Activated CD4-positive, alpha-beta memory T cell treated with anti-CD3 and anti-CD28 coated beads, Interleukin-2, amount 10 ng/mL, durations not matched to agents 7 days and 5 days (primary cell): ENCODE data around the gene TMEM238L. TPM values are rescaled to one million over a fixed set of nuclear protein-coding genes. Genes with fewer than 3 reads are reported as not detected.
A peak's percentile ranks its signal among the peaks of the same experiment; 100 is the strongest.

Experiments used
- CTCF ChIA-PET: fragments of 350-600 bp; sonication (Branson Sonifier 250); formaldehyde crosslinking; loops from one replicate; lab custom pipeline; 2021; ENCODE audit warnings: antibody characterized with exemption, inconsistent platforms; lab: Charles Lee
- POLR2A ChIA-PET: fragments of 350-600 bp; sonication (Branson Sonifier 250); formaldehyde crosslinking; loops from one replicate; lab custom pipeline; 2021; ENCODE audit warnings: antibody characterized with exemption; lab: Charles Lee
- DNase-seq: peaks from one replicate; pipeline ENCODE4 v3.0.0-alpha.2; 2020
- H3K27ac Mint-ChIP-seq: one replicate; pipeline ENCODE4 v1.8.0; 2021; ENCODE audit warnings: mild to moderate bottlenecking, mixed read lengths
- H3K27me3 Mint-ChIP-seq: one replicate; pipeline ENCODE4 v1.8.0; 2021; ENCODE audit warnings: mixed read lengths
- H3K36me3 Mint-ChIP-seq: one replicate; pipeline ENCODE4 v1.8.0; 2021; ENCODE audit warnings: low read depth, mixed read lengths
- H3K4me1 Mint-ChIP-seq: one replicate; pipeline ENCODE4 v1.8.0; 2021; ENCODE audit warnings: mixed read lengths
- H3K4me3 Mint-ChIP-seq: one replicate; pipeline ENCODE4 v1.8.0; 2021; ENCODE audit warnings: mild to moderate bottlenecking, mixed read lengths
- H3K9me3 Mint-ChIP-seq: one replicate; pipeline ENCODE4 v1.8.0; 2021; ENCODE audit warnings: mixed read lengths
- total RNA-seq, 2 experiments: library from RNA; stranded (reverse); gene quantifications; one replicate each; pipeline ENCODE4 v1.2.3, GENCODE V29; 2021

The TMEM238L gene
- total RNA-seq, 2 experiments from 2014 or later: not detected

- H3K4me3 Mint-ChIP-seq: no peak overlapping the region
- no peaks in the 10 kb centered on the region for H3K36me3 Mint-ChIP-seq
- H3K4me1 Mint-ChIP-seq: no peaks in the 10 kb centered on the region
- DNase-seq: no peak
- H3K27me3 Mint-ChIP-seq: peaks cover 9% of the 10 kb centered on the region
- ChIA-PET POLR2A (no interaction called here), CTCF (no interaction called here)
- no peak overlapping the region for H3K27ac Mint-ChIP-seq
- peaks cover 4% of the 10 kb centered on the region for H3K9me3 Mint-ChIP-seq
Observed at GRCh38 chr17:10777131-10777807, 26.6 kb downstream of the TMEM238L start.

GRCh38 chr17:10776381-10776780, 27.5 kb downstream of the TMEM238L start:
- peaks cover 9% of the 10 kb centered on the region for H3K9me3 Mint-ChIP-seq
- H3K4me1 Mint-ChIP-seq: no peaks in the 10 kb centered on the region
- peaks cover 8% of the 10 kb centered on the region for H3K27me3 Mint-ChIP-seq
- ChIA-PET CTCF (interaction anchor here (1.4 kb wide), 1 partner anchor 130 kb away, joined by 3 read pairs; no protein-coding TSS in a partner anchor), POLR2A (no interaction called here)
- no peaks in the 10 kb centered on the region for H3K36me3 Mint-ChIP-seq
- H3K4me3 Mint-ChIP-seq: no peak overlapping the region
- no peak overlapping the region for H3K27ac Mint-ChIP-seq
- no peak for DNase-seq

- no peak for DNase-seq
- H3K4me3 Mint-ChIP-seq: no peak overlapping the region
- H3K36me3 Mint-ChIP-seq: no peaks in the 10 kb centered on the region
- H3K9me3 Mint-ChIP-seq: peaks cover 11% of the 10 kb centered on the region
- H3K27me3 Mint-ChIP-seq: peaks cover 8% of the 10 kb centered on the region
- ChIA-PET POLR2A (no interaction called here), CTCF (interaction anchor here (1.4 kb wide), 1 partner anchor 129 kb away, joined by 3 read pairs; no protein-coding TSS in a partner anchor)
- H3K27ac Mint-ChIP-seq: no peak overlapping the region
- no peaks in the 10 kb centered on the region for H3K4me1 Mint-ChIP-seq
Observed at GRCh38 chr17:10775740-10776356, 28.1 kb downstream of the TMEM238L start.

- Mint-ChIP-seq H3K4me3 (no peak overlapping the region), H3K27ac (no peak overlapping the region), H3K4me1 (no peaks in the 10 kb centered on the region), H3K27me3 (peaks cover 6% of the 10 kb centered on the region), H3K36me3 (no peaks in the 10 kb centered on the region), H3K9me3 (peaks cover 11% of the 10 kb centered on the region)
- POLR2A ChIA-PET: no interaction called here
- DNase-seq: no peak
- CTCF ChIA-PET: interaction anchor here (1.4 kb wide), 1 partner anchor 128 kb away, joined by 3 read pairs; no protein-coding TSS in a partner anchor
Observed at GRCh38 chr17:10775058-10775457, 28.8 kb downstream of the TMEM238L start.

GRCh38 chr17:10773391-10773790, 30.5 kb downstream of the TMEM238L start:
- no peak for DNase-seq
- ChIA-PET POLR2A (interaction anchor here (0.6 kb wide), 1 partner anchor 1658 kb away, joined by 4 read pairs; no protein-coding TSS in a partner anchor), CTCF (interaction anchor here (0.6 to 1.7 kb wide), 4 partner anchors 9 to 71 kb away, joined by 3 to 5 read pairs (median 4); no protein-coding TSS in a partner anchor)
- no peaks in the 10 kb centered on the region for H3K4me1 Mint-ChIP-seq
- no peak overlapping the region for H3K27ac Mint-ChIP-seq
- H3K36me3 Mint-ChIP-seq: no peaks in the 10 kb centered on the region
- H3K27me3 Mint-ChIP-seq: peaks cover 3% of the 10 kb centered on the region
- peaks cover 11% of the 10 kb centered on the region for H3K9me3 Mint-ChIP-seq
- no peak overlapping the region for H3K4me3 Mint-ChIP-seq

- peaks cover 11% of the 10 kb centered on the region for H3K9me3 Mint-ChIP-seq
- no peak overlapping the region for H3K27ac Mint-ChIP-seq
- H3K36me3 Mint-ChIP-seq: no peaks in the 10 kb centered on the region
- POLR2A ChIA-PET: interaction anchor here (0.6 kb wide), 1 partner anchor 1659 kb away, joined by 4 read pairs; no protein-coding TSS in a partner anchor
- H3K4me3 Mint-ChIP-seq: no peak overlapping the region
- no peaks in the 10 kb centered on the region for H3K4me1 Mint-ChIP-seq
- peaks cover 3% of the 10 kb centered on the region for H3K27me3 Mint-ChIP-seq
- peak; percentile 42 for DNase-seq
- CTCF ChIA-PET: interaction anchor here (0.6 to 1.7 kb wide), 5 partner anchors 18 to 372 kb away, joined by 3 to 5 read pairs (median 3); no protein-coding TSS in a partner anchor
Observed at GRCh38 chr17:10772425-10773380, 31.2 kb downstream of the TMEM238L start.

DNA sequence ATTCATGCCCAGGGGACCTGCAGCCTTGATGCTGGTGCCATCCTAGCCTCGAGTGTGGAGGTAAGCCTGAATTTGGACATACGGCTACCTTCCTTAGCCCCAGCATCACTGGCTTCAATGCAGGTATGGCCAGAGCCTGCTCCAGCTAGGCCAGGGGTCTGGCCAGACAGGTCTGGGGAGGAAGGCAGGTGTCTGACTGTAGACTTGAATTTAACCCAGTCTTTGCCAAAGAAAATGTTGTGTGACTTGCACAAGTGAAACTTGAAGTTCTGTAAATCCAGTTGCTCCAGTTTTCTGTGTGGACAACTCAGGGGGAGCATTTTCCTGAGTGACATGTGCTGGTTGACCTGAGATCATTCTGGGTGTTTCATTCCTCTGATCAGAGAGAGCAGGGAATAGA, 32.8 kb downstream of the TMEM238L start:
- H3K9me3 Mint-ChIP-seq: peaks cover 11% of the 10 kb centered on the region
- H3K4me1 Mint-ChIP-seq: no peaks in the 10 kb centered on the region
- H3K27me3 Mint-ChIP-seq: peaks cover 3% of the 10 kb centered on the region
- no peak overlapping the region for H3K27ac Mint-ChIP-seq
- DNase-seq: no peak
- H3K4me3 Mint-ChIP-seq: no peak overlapping the region
- CTCF ChIA-PET: no interaction called here
- POLR2A ChIA-PET: no interaction called here
- no peaks in the 10 kb centered on the region for H3K36me3 Mint-ChIP-seq

GRCh38 chr17:10769840-10770239, 34.1 kb downstream of the TMEM238L start:
- H3K36me3 Mint-ChIP-seq: no peaks in the 10 kb centered on the region
- ChIA-PET POLR2A (no interaction called here), CTCF (no interaction called here)
- no peaks in the 10 kb centered on the region for H3K4me1 Mint-ChIP-seq
- DNase-seq: no peak
- H3K4me3 Mint-ChIP-seq: no peak overlapping the region
- H3K9me3 Mint-ChIP-seq: peaks cover 11% of the 10 kb centered on the region
- H3K27ac Mint-ChIP-seq: no peak overlapping the region
- H3K27me3 Mint-ChIP-seq: no peaks in the 10 kb centered on the region

DNA sequence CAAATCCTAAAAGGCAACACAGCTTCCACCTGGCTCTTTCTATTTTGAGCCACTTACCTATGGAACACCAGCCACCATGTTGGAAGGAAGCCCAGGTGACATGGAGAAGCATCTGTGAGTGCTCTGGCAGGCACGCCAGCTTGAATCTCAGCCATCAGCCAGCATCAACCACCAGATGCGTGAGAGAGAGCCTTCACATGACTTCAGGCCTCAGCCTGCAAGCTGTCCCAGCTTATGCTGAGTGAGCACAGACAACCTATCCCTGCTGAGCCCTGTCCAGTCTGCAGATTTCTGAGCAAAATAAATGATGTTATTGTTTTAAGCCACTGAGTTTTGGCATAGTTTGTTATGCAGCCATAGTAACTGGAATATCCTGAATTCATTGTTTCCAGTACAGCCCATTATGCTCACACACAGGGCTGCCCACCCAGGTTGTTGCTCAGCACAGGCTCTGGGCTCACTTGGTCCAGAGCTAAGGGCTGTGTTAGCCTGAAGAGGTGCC, 35.1 kb downstream of the TMEM238L start:
- no peak for DNase-seq
- H3K36me3 Mint-ChIP-seq: no peaks in the 10 kb centered on the region
- POLR2A ChIA-PET: no interaction called here
- H3K27ac Mint-ChIP-seq: no peak overlapping the region
- CTCF ChIA-PET: no interaction called here
- peaks cover 11% of the 10 kb centered on the region for H3K9me3 Mint-ChIP-seq
- H3K4me3 Mint-ChIP-seq: no peak overlapping the region
- no peaks in the 10 kb centered on the region for H3K4me1 Mint-ChIP-seq
- no peaks in the 10 kb centered on the region for H3K27me3 Mint-ChIP-seq

- CTCF ChIA-PET: no interaction called here
- POLR2A ChIA-PET: no interaction called here
Observed at GRCh38 chr17:10767232-10767631, 36.7 kb downstream of the TMEM238L start.

GRCh38 chr17:10762037-10762436, 41.9 kb downstream of the TMEM238L start:
- CTCF ChIA-PET: no interaction called here
- no peaks in the 10 kb centered on the region for H3K36me3 Mint-ChIP-seq

More at GRCh38 chr17:10767232-10767631, 36.7 kb downstream of the TMEM238L start:
- no peak overlapping the region for H3K27ac Mint-ChIP-seq
- no peak for DNase-seq
- no peaks in the 10 kb centered on the region for H3K27me3 Mint-ChIP-seq
- H3K4me3 Mint-ChIP-seq: no peak overlapping the region
- no peaks in the 10 kb centered on the region for H3K36me3 Mint-ChIP-seq
- no peaks in the 10 kb centered on the region for H3K4me1 Mint-ChIP-seq
- peaks cover 7% of the 10 kb centered on the region for H3K9me3 Mint-ChIP-seq

GRCh38 chr17:10761281-10761680, 42.6 kb downstream of the TMEM238L start:
- H3K9me3 Mint-ChIP-seq: no peaks in the 10 kb centered on the region
- ChIA-PET CTCF (no interaction called here), POLR2A (no interaction called here)
- H3K27ac Mint-ChIP-seq: no peak overlapping the region
- H3K36me3 Mint-ChIP-seq: no peaks in the 10 kb centered on the region
- DNase-seq: no peak
- H3K4me3 Mint-ChIP-seq: no peak overlapping the region
- no peaks in the 10 kb centered on the region for H3K4me1 Mint-ChIP-seq
- H3K27me3 Mint-ChIP-seq: no peaks in the 10 kb centered on the region

More at GRCh38 chr17:10762037-10762436, 41.9 kb downstream of the TMEM238L start:
- H3K27me3 Mint-ChIP-seq: no peaks in the 10 kb centered on the region
- POLR2A ChIA-PET: no interaction called here
- no peak for DNase-seq
- no peaks in the 10 kb centered on the region for H3K9me3 Mint-ChIP-seq
- no peaks in the 10 kb centered on the region for H3K4me1 Mint-ChIP-seq
- no peak overlapping the region for H3K4me3 Mint-ChIP-seq
- H3K27ac Mint-ChIP-seq: no peak overlapping the region
